K562 treated with DMSO at 1 percent for 12 hours (cell line): ENCODE results near the gene EHD4. TPM values are rescaled to one million over a fixed set of nuclear protein-coding genes. Genes with fewer than 3 reads are reported as not detected.

Experiments
- total RNA-seq: library from RNA; unstranded; fragments of 300-600 nt; gene quantifications from 2 replicates; pipeline ENCODE4 v1.2.3, GENCODE V29; 2022; ENCODE audit not compliant: insufficient read depth

EHD4 gene
- total RNA-seq, result 5.6 and 8.3 TPM in 2 replicates

GRCh38 chr15:41972253-41973242 lies at the start of gene EHD4:
EHD4 (minus strand) TSS chr15:41972557; CDS start chr15:41972494, 63 bp downstream.

GRCh38 chr15:42020713-42021273 lies 48.4 kb upstream of the EHD4 start, which contains the start of gene PLA2G4E:
PLA2G4E (minus strand) TSS chr15:42021042; CDS start chr15:42021030, 12 bp downstream.

GRCh38 chr15:41893422-41894250 lies 78.7 kb downstream of the EHD4 start, which contains the start of gene SPTBN5:
SPTBN5 (minus strand) TSS chr15:41894053; CDS start chr15:41893497, 556 bp downstream.

Other genes starting within 250 kb of the EHD4 start
- 4.6 and 14.1 TPM in 2 replicates for gene MAPKBP1, start 198.1 kb downstream of the EHD4 start, total RNA-seq
- 14.0 and 18.8 TPM in 2 replicates for gene JMJD7, start 144.5 kb downstream of the EHD4 start, total RNA-seq
- gene PLA2G4B, start 133.7 kb downstream of the EHD4 start, total RNA-seq, result 6.9 and 9.4 TPM in 2 replicates
- not detected in 2 replicates for gene SPTBN5, start 78.5 kb downstream of the EHD4 start, total RNA-seq
- not detected in 2 replicates for gene PLA2G4E, start 48.5 kb upstream of the EHD4 start, total RNA-seq
- gene PLA2G4D, start 122.0 kb upstream of the EHD4 start, total RNA-seq, result not detected in 2 replicates
- not detected in 2 replicates for gene PLA2G4F, start 184.1 kb upstream of the EHD4 start, total RNA-seq
- 20.2 and 43.3 TPM in 2 replicates for gene VPS39, start 235.7 kb upstream of the EHD4 start, total RNA-seq